H1 (cell line): ENCODE measurements around the gene TMEM114. TPM values are rescaled to one million over a fixed set of nuclear protein-coding genes. Genes with fewer than 3 reads are reported as not detected.

Experiments
- CTCF ChIA-PET: fragments of 300-600 bp; sonication (Branson Sonifier 250); formaldehyde crosslinking; loops from one replicate; lab custom pipeline; 2021; ENCODE audit not compliant: partially characterized antibody; lab: Charles Lee
- POLR2A ChIA-PET: fragments of 300-600 bp; sonication (Branson Sonifier 250); formaldehyde crosslinking; loops from one replicate; lab custom pipeline; 2021; ENCODE audit warnings: inconsistent platforms; ENCODE audit not compliant: partially characterized antibody; lab: Charles Lee
- DNase-seq, 2 experiments: peaks; one replicate each; pipeline versions ENCODE4 v3.0.0 to v3.0.0-alpha.2; 2010 to 2022; ENCODE audit warnings: low spot score in 2 of 2, low read depth in 1 of 2, mixed read lengths in 1 of 2
- FAIRE-seq: peaks from 2 replicates; lab custom pipeline; 2011; peaks lifted over from hg19 to GRCh38; lab: Jason Lieb, UNC
- H2AFZ ChIP-seq: 2 replicates; pipeline ENCODE4 v1.8.1; 2012; ENCODE audit warnings: low read length, inconsistent platforms
- H2AK5ac ChIP-seq: 2 replicates; pipeline ENCODE4 v1.6.1; 2013; ENCODE audit warnings: low read depth, low read length
- H2BK120ac ChIP-seq: replicated peaks from 2 replicates; pipeline ENCODE3; 2013; ENCODE audit warnings: low read depth, low read length, inconsistent platforms
- H2BK12ac ChIP-seq: 2 replicates; pipeline ENCODE4 v1.6.1; 2013; ENCODE audit warnings: low read depth, low read length
- H2BK15ac ChIP-seq: 2 replicates; pipeline ENCODE4 v1.6.1; 2013; ENCODE audit warnings: low read length
- H2BK20ac ChIP-seq: 2 replicates; pipeline ENCODE4 v1.6.1; 2013; ENCODE audit warnings: low read length
- H2BK5ac ChIP-seq: 2 replicates; pipeline ENCODE4 v1.6.1; 2013; ENCODE audit warnings: low read depth, low read length
- H3K14ac ChIP-seq: 2 replicates; pipeline ENCODE4 v1.6.1; 2013; ENCODE audit warnings: inconsistent platforms; ENCODE audit not compliant: insufficient read length
- H3K18ac ChIP-seq: 2 replicates; pipeline ENCODE4 v1.6.1; 2013; ENCODE audit warnings: low read length; ENCODE audit errors: extremely low read depth
- H3K23ac ChIP-seq: 2 replicates; pipeline ENCODE4 v1.6.1; 2013; ENCODE audit warnings: inconsistent platforms; ENCODE audit not compliant: insufficient read length
- H3K23me2 ChIP-seq: 2 replicates; pipeline ENCODE4 v1.6.1; 2013; ENCODE audit warnings: low read depth, low read length
- H3K27ac ChIP-seq: 2 replicates; pipeline ENCODE4 v1.6.1; 2011; ENCODE audit warnings: low read depth, low read length, inconsistent platforms
- H3K27me3 ChIP-seq, 4 experiments: replicated peaks in 1 of 4; 1 replicate in 1 of 4; 2 replicates in 3 of 4; pipeline versions ENCODE4 v1.6.1 to v1.8.1; 2011 to 2013; ENCODE audit warnings: low read length in 3 of 4, mild to moderate bottlenecking in 3 of 4, inconsistent platforms in 2 of 4, mixed read lengths in 2 of 4, moderate library complexity in 1 of 4; ENCODE audit not compliant: control insufficient read depth in 3 of 4, insufficient read depth in 3 of 4; ENCODE audit errors: extremely low read depth in 1 of 4
- H3K36me3 ChIP-seq, 4 experiments: 2 replicates each; pipeline versions ENCODE4 v1.6.1 to v1.8.1; 2011 to 2013; ENCODE audit warnings: mild to moderate bottlenecking in 4 of 4, low read length in 3 of 4, moderate library complexity in 2 of 4, control low read depth in 1 of 4, inconsistent platforms in 1 of 4; ENCODE audit not compliant: insufficient read depth in 4 of 4, control insufficient read depth in 2 of 4
- H3K4ac ChIP-seq: replicated peaks from 2 replicates; pipeline ENCODE3; 2013; ENCODE audit warnings: low read length, low read depth, mixed read lengths, inconsistent platforms; ENCODE audit not compliant: insufficient read length
- H3K4me1 ChIP-seq, 4 experiments: replicated peaks in 1 of 4; 1 replicate in 1 of 4; 2 replicates in 3 of 4; pipeline versions ENCODE4 v1.6.1 to v1.8.1; 2011 to 2013; ENCODE audit warnings: low read length in 3 of 4, inconsistent platforms in 2 of 4, mixed read lengths in 1 of 4; ENCODE audit not compliant: insufficient read depth in 4 of 4, control insufficient read depth in 3 of 4
- H3K4me2 ChIP-seq, 2 experiments: 2 replicates each; pipeline versions ENCODE4 v1.6.1 to v1.8.1; 2011 to 2013; ENCODE audit warnings: low read depth in 2 of 2, low read length in 2 of 2, control low read depth in 1 of 2, inconsistent platforms in 1 of 2, mild to moderate bottlenecking in 1 of 2; ENCODE audit not compliant: insufficient read depth in 1 of 2
- H3K4me3 ChIP-seq, 4 experiments: fragments of 200-600, 300-600 bp in 1 of 4; sonication (generic), shearing (Covaris generic), sonication (Bioruptor Twin) in 1 of 4; 2 replicates each; pipeline versions ENCODE4 v1.5.1 to v1.8.1; 2011 to 2016; ENCODE audit warnings: low read length in 4 of 4, low read depth in 3 of 4, control low read depth in 2 of 4, inconsistent platforms in 2 of 4, mild to moderate bottlenecking in 2 of 4, mixed read lengths in 1 of 4, moderate library complexity in 1 of 4; ENCODE audit not compliant: insufficient read depth in 2 of 4; ENCODE audit errors: extremely low read depth in 1 of 4
- H3K56ac ChIP-seq: replicated peaks from 2 replicates; pipeline ENCODE3; 2013; ENCODE audit warnings: low read depth, mild to moderate bottlenecking, mixed read lengths, low read length, inconsistent platforms; ENCODE audit not compliant: insufficient read length
- H3K79me1 ChIP-seq: 2 replicates; pipeline ENCODE4 v1.6.1; 2013; ENCODE audit warnings: low read depth, low read length, control low read depth
- H3K79me2 ChIP-seq, 2 experiments: 2 replicates each; pipeline versions ENCODE4 v1.6.1 to v1.8.1; 2012 to 2013; ENCODE audit warnings: low read length in 2 of 2, mild to moderate bottlenecking in 2 of 2, inconsistent platforms in 1 of 2; ENCODE audit not compliant: insufficient read depth in 2 of 2, control insufficient read depth in 1 of 2
- H3K9ac ChIP-seq, 4 experiments: replicated peaks in 1 of 4; 1 replicate in 1 of 4; 2 replicates in 3 of 4; pipeline versions ENCODE4 v1.6.1 to v1.8.1; 2011 to 2013; ENCODE audit warnings: low read depth in 3 of 4, low read length in 3 of 4, control low read depth in 2 of 4, mild to moderate bottlenecking in 2 of 4, moderate library complexity in 2 of 4, inconsistent platforms in 1 of 4; ENCODE audit errors: extremely low read depth in 1 of 4
- H3K9me3 ChIP-seq, 2 experiments: 2 replicates each; pipeline versions ENCODE4 v1.6.1 to v1.8.1; 2012 to 2013; ENCODE audit warnings: mild to moderate bottlenecking in 2 of 2, moderate library complexity in 2 of 2, control low read depth in 1 of 2, inconsistent platforms in 1 of 2, low read depth in 1 of 2, low read length in 1 of 2, mixed read lengths in 1 of 2; ENCODE audit not compliant: insufficient read depth in 2 of 2
- H4K20me1 ChIP-seq, 2 experiments: replicated peaks in 1 of 2; 2 replicates each; pipeline versions ENCODE3 to v1.8.1; 2011 to 2013; ENCODE audit warnings: inconsistent platforms in 2 of 2, low read length in 2 of 2, mild to moderate bottlenecking in 1 of 2; ENCODE audit not compliant: insufficient read depth in 2 of 2, control insufficient read depth in 1 of 2
- H4K5ac ChIP-seq: 2 replicates; pipeline ENCODE4 v1.6.1; 2013; ENCODE audit warnings: low read length, low read depth, mixed read lengths, inconsistent platforms; ENCODE audit not compliant: insufficient read length
- H4K8ac ChIP-seq: 2 replicates; pipeline ENCODE4 v1.8.0; 2013; ENCODE audit warnings: mild to moderate bottlenecking, moderate library complexity, low read length, inconsistent platforms; ENCODE audit not compliant: insufficient read depth; ENCODE audit errors: extremely low read depth
- H4K91ac ChIP-seq: replicated peaks from 2 replicates; pipeline ENCODE3; 2013; ENCODE audit warnings: low read length, mixed read lengths, inconsistent platforms; ENCODE audit not compliant: insufficient read length
- SP1 ChIP-seq: IDR thresholded peaks from 2 replicates; pipeline ENCODE4 v1.6.1; 2011; ENCODE audit warnings: low read depth, low read length
- WGBS, 2 experiments: shearing (Covaris generic) in 1 of 2; methylation state at CpG; one replicate each; pipeline versions ENCODE4 v1.1.6 to v1.1.7; 2013 to 2015; ENCODE audit warnings: low lambda C conversion rate in 2 of 2, mixed read lengths in 2 of 2, inconsistent platforms in 1 of 2, low coverage in 1 of 2, missing lambda C conversion rate in 1 of 2; ENCODE audit not compliant: insufficient replicate concordance in 2 of 2, insufficient coverage in 1 of 2, insufficient read length in 1 of 2; ENCODE audit errors: extremely low coverage in 1 of 2, missing lambda C conversion rate in 1 of 2; 5-methylcytosine and 5-hydroxymethylcytosine counted together
- polyA plus RNA-seq, 7 experiments: library from polyadenylated mRNA; depleted of rRNA in 3 of 7; stranded (reverse) in 5 of 7; unstranded in 2 of 7; fragments of >200 nt in 5 of 7; fragments of 200-250 nt in 2 of 7; gene quantifications; 1 replicate in 5 of 7; 2 replicates in 1 of 7; 4 replicates in 1 of 7; pipeline versions ENCODE4 v1.2.1 to v1.2.3, GENCODE V29; 2011 to 2013; ENCODE audit warnings: missing spikeins in 2 of 7, mixed read lengths in 2 of 7
- total RNA-seq: library from RNA; stranded (reverse); fragmentation: NEBNext Ultra II Directional; extraction: Animal tissue kit (Norgen Biotek cat#: 25700); gene quantifications from 2 replicates; pipeline ENCODE4 v1.2.1, GENCODE V29; 2021

Gene TMEM114
- total and polyA plus RNA-seq, 2 of the 8 experiments (the other 6 are each of a cell fraction or from before 2014, with no cell fraction given): 1.6 to 2.9 TPM

GRCh38 chr16:8542393-8542792 is 47.9 kb downstream of the TMEM114 start:
- Histone ChIP-seq H3K36me3 (no peaks in the 10 kb centered on the region), H3K18ac (no peak overlapping the region), H3K4me2 (no peak overlapping the region), H3K79me2 (no peaks in the 10 kb centered on the region), H3K14ac (no peak overlapping the region), H3K23ac (no peak overlapping the region), H3K4me1 (no peaks in the 10 kb centered on the region), H3K4ac (no peak overlapping the region), H3K27me3 (no peaks in the 10 kb centered on the region), H4K8ac (no peak overlapping the region), H2BK120ac (no peak overlapping the region), H4K20me1 (no peaks in the 10 kb centered on the region), H3K23me2 (no peaks in the 10 kb centered on the region), H2BK15ac (no peak overlapping the region), H2BK5ac (no peak overlapping the region), H2AK5ac (no peak overlapping the region), H3K27ac (no peak overlapping the region), H4K91ac (no peak overlapping the region), H2BK20ac (no peak overlapping the region), H3K4me3 (no peak overlapping the region), H2AFZ (no peak overlapping the region), H4K5ac (no peak overlapping the region), H3K9me3 (no peaks in the 10 kb centered on the region), H3K9ac (no peak overlapping the region), H3K79me1 (no peaks in the 10 kb centered on the region), H3K56ac (no peak overlapping the region), H2BK12ac (no peak overlapping the region)
- 83% methylated on average over 2 of the region's 2 CpGs; no CpG with 5 or more reads in 1 of the 2 experiments for WGBS, 2 experiments
- no peak for FAIRE-seq
- ChIA-PET POLR2A (no interaction called here), CTCF (no interaction called here)
- TF ChIP-seq SP1: no peak
- no peak for DNase-seq
